ENCODE data around the gene PANK4.

DNA sequence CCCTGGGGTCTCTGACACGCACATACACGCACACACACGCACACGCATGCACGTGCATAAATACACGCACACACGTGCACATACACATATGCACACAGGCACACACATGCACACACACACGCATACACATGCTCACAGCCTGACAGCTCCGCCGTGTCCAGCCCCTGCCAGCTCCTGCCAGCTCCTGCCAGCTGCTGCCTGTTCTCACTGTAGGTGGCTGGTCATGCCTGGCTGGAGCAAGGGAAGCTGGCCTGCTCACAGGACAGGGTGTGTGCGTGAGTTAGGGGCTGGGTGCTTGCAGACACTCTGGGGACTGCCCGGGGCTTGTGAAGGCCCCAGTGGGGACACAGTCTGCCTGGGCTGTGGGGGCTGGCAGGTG lies 45.4 kb downstream of the PANK4 start:
- TF ChIP-seq, protein P1, sequence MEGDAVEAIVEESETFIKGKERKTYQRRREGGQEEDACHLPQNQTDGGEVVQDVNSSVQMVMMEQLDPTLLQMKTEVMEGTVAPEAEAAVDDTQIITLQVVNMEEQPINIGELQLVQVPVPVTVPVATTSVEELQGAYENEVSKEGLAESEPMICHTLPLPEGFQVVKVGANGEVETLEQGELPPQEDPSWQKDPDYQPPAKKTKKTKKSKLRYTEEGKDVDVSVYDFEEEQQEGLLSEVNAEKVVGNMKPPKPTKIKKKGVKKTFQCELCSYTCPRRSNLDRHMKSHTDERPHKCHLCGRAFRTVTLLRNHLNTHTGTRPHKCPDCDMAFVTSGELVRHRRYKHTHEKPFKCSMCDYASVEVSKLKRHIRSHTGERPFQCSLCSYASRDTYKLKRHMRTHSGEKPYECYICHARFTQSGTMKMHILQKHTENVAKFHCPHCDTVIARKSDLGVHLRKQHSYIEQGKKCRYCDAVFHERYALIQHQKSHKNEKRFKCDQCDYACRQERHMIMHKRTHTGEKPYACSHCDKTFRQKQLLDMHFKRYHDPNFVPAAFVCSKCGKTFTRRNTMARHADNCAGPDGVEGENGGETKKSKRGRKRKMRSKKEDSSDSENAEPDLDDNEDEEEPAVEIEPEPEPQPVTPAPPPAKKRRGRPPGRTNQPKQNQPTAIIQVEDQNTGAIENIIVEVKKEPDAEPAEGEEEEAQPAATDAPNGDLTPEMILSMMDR (IDR thresholded peaks at IDR 0.05; ENCODE audit: insufficient read depth, low read depth, low read length) = no peak
- no peak for TF ChIP-seq EZH2 (IDR thresholded peaks at IDR 0.05; ENCODE audit: insufficient read depth, low read length)
